ENCODE data around the gene LHX3.
"Not testable (repeated sequence)": the region's sequence is repeated elsewhere in the genome, so short reads cannot be mapped to it uniquely, and the experiment has no call there.

LHX3 gene

DNA sequence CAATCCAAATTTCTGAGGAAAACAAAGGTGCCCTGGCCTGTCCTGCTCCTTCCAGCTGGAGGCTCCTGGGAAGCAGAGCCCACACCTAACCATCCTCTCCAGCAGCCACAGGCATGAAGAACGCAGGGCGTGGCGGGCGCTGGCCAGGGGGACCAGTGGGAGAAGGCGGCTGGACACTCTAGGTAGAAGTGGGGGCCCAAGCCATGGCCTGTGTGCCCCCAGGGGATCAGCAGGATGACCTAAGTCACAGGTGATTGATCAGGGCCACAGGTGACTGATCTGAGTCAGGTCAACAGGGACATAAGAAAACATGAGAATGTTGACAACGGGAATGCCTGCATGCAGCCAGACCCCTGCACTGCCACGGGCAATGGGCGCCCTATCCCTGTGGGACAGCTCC lies 37.3 kb upstream of the LHX3 start:
- DNase-seq (ENCODE audit: low spot score) = no peak

DNA sequence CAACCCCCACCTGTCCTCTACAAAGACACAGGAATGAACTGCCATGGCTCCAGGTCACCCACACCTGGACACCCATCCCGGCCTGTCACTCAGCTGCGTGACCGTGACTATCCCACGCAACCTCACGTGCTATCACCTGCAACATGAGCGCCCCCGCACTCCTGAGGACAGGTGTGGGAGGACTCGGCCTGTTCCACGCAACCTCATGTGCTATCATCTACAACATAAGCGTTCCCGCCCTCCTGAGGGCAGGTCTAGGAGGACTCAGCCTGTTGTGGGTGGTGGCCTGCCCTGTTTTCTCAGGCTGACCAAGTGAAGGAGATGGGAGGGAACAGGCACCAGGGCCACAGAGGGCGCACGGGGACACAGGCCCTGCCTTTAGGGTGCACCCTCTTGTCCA lies 36.6 kb upstream of the LHX3 start:
- DNase-seq (ENCODE audit: low spot score) = no peak

DNA sequence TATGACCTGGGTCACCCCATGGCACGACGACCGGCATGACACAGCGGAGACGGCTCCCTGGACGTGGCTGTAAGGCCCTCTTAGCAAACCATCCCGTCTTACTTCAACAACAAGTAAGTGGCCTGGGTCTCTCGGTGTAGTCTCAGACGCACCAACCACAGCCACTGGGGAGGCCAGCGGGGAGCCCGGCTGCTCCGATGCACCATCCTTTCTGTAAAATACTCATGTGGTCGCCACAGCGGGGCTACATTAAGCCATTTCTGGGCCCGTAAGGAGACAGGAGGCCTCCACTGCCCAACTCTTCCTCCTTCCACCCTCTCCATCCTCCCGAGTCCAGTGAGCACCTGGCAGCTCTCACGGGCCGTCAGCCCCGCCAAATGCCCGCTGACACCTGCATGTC lies 36.0 kb upstream of the LHX3 start:
- no peak for DNase-seq (ENCODE audit: low spot score)

DNA sequence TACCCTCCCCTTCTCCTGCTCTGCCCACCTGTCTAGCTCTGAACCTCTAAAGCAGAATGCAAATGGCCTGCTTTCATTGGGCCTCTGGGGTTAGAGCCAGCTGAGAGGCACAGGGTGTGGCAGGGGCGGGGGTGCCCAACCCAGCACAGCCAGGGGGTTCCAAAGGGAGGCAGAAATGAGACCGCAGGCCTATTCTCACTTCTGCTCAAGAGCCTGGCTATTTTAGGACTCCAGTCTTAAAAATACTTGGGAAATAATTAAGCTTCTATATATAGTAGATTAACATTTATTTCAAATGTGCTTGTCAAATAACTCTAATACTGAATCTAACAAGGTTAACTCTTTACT lies 35.0 kb upstream of the LHX3 start:
- DNase-seq (ENCODE audit: low spot score) = no peak

DNA sequence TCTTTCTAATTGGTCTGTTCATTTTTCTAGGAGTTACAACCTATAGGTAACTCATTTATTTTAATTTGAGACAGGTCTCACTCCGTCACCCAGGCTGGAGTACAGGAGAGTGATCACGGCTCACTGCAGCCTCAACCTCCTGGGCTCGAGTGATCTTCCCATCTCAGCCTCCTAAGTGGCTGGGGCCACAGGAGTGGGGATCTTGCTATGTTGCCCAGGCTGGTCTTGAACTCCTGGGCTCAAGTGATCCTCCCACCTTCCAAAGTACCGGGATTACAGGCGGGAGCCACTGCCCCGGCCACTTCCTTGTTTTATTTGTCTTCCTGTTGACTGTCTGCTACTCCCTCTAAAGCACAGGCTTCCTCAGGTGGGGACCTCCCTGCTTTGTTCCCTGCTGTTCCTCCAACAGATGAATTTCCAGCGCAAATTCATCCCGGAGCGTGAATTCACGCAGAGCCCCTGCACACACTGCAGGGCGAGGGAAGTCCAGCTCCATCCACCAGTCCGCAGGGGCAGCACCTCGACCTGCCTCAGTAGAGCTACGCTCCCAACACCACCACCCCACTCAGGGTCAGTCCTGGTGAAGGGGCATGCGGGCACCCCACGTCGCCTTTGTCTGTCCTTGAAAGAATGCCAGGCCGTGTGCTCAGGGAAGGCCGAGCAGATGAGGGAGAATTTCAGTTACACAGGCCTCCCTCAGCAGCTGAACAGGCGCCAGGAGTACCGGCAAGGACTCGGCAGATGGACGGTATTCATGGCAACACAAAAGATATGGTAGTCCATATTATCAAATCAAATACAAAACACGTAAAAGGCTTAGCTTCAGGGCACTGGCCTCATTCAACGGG lies 34.4 kb upstream of the LHX3 start:
- DNase-seq (ENCODE audit: low spot score) = no peak

DNA sequence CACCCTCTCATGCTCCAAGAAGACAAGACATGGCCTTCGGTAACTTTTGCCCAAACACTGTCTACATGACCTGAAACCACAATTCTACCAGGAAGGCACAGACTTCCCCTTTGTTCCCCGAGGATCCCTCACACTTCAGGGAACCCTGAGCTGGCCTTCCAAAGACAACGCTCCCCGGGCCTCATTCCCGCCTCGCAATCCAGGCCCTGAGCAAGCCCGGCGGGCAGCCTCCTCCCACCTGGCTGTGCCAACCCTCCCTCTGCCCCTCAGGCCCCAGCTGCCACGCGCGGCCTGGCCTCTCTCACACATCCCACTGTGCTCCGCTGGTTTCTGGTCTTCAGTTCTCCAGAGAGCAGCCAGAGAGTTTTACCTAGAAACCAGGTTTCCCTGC lies 33.4 kb upstream of the LHX3 start:
- DNase-seq (ENCODE audit: low spot score) = no peak

DNA sequence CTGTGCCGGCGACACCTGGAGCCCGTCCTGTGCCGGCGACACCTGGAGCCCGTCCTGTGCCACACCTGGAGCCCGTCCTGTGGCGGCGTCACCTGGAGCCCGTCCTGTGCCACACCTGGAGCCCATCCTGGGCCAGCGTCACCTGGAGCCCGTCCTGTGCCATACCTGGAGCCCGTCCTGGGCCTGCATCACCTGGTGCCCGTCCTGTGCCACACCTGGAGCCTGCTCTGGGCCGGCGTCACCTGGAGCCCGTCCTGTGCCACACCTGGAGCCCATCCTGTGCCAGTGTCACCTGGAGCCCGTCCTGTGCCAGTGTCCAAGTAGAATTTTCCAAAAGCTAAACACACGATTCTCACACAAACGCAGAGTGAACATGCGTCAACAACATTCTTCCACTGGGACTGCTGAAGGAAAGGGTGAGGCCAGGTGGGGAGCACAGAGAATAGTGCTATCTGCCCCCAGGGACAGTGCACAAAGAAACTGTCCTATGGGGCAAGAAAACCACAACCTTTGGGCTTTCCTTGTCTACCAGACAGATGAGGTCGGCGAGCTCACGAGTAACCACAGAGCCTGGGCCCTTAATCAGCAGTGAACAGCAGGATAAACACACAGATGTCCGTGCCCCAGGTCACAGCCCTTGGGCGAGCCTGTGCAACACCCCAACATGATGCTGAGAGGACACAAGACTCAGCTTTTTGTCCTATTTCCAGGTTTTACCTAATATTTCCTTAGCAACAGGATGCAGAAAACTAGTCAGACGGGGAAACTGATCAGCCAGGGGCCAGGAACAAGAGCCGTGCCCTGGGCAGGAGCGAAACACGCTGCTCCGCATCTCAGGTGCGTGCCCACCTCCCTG lies 32.8 kb upstream of the LHX3 start:
- DNase-seq (ENCODE audit: low spot score) = no peak

DNA sequence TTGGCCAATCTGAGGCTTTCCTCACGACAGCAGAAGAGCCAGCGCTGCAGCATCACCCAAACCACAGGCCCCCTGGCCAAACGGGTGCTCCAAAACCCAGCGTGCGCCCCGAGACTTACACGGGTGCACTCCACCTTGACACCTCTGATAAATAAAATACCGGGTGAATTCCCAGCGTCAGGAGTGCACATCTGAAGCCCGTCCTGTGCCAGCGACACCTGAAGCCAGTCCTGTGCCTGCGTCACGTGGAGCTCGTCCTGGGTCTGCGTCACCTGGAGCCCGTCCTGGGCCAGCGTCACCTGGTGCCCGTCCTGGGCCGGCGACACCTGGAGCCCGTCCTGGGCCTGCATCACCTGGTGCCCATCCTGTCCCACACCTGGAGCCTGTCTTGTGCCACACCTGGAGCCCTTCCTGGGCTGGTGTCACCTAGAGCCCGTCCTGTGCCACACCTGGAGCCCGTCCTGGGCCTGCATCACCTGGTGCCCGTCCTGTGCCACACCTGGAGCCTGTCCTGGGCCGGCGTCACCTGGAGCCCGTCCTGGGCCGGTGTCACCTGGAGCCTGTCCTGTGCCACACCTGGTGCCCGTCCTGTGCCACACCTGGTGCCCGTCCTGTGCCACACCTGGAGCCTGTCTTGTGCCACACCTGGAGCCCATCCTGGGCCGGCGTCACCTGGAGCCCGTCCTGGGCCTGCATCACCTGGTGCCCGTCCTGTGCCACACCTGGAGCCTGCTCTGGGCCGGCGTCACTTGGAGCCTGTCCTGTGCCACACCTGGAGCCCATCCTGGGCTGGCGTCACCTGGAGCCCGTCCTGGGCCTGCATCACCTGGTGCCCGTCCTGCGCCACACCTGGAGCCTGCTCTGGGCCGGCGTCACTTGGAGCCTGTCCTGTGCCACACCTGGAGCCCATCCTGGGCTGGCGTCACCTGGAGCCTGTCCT lies 31.8 kb upstream of the LHX3 start:
- DNase-seq (ENCODE audit: low spot score) = not testable (repeated sequence)

DNA sequence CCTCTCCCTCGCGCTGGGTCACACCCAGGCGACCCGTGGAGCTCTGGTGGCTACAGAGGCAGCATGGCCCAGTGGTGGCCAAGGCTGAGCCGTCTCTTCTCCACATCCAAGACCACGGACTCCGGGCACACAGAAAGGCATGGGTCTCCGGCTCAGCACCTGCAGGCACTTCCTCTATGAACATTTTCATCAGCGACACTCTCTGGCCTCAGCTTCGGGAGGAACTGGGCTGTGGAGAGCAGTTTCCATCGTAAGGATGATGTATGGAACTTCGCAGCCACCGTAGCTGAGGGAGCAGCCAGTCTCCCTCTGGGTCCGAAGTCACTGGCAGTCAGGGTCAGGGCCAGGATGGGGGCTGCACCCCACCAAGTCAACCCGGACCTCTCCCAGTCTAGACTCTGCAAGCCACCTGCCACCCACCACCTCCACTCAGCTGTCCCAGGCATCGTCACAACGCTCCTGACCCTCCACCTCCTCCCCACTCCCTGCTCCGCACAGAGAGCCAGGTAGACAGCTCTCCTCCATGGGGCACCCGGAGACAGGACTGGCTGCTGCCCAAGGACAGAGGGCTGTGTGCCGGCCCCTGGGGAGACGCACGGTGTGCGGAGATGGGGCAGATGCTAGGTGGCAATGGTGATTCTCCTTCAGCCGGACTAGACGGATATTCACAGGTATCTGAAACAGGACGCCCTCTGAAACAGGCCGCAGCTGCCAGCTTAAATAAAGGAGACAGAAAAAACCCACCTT lies 31.0 kb upstream of the LHX3 start:
- no peak for DNase-seq (ENCODE audit: low spot score)

DNA sequence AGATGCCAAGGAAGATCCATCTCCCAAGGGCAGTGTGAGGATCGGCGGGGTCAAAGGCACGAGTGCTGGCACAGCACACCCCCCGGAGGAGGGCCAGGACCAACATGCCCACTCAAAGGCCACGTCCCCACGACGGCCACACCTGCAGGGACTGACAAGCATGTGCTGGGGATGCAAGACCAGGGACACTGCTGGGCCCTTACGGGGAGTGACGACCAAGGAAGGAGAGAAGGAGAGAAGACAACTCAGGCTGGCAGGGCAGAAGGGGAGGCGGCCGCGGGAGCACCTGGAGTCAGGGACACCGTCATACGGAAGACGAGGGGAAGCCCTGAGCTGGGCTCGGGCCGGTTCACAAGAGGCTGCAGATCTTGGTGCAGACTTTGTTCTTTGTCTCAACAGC lies 30.2 kb upstream of the LHX3 start:
- DNase-seq (ENCODE audit: low spot score) = no peak

DNA sequence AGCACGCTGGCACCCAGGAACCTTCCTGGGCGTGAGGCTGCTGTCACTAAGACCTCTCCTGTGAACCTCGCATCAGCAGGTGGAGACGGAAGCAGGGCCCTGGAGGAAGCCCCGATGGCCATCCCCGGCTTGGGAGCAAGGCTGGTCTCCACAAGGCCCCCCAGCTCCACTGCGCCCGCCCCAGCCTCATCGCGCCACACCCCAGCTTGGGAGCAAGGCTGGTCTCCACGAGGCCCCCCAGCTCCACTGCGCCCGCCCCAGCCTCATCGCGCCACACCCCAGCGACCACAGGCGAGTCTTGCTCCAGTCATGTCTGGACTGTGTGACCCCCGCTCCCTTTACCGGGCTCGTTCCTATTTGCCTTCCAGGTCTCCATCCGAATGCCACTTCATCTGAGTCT lies 29.7 kb upstream of the LHX3 start:
- no peak for DNase-seq (ENCODE audit: low spot score)

DNA sequence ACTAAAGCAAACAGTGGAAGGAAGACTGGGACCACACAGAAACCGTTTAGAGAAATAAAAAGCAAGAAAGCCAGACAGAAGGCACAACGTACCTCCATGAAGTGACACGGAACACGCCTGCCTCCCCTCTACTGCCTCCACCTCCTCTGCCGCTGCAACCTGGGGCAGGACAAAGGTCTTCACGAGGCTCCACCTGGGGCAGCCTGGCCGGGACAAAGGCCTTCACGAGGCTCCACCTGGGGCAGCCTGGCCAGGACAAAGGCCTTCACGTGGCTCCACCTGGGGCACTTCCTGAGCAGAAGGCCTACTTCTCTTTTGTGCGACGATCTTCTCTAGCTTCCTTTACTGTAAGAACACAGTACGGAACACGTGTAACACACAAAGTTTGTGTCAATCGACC lies 28.9 kb upstream of the LHX3 start:
- DNase-seq (ENCODE audit: low spot score) = no peak

DNA sequence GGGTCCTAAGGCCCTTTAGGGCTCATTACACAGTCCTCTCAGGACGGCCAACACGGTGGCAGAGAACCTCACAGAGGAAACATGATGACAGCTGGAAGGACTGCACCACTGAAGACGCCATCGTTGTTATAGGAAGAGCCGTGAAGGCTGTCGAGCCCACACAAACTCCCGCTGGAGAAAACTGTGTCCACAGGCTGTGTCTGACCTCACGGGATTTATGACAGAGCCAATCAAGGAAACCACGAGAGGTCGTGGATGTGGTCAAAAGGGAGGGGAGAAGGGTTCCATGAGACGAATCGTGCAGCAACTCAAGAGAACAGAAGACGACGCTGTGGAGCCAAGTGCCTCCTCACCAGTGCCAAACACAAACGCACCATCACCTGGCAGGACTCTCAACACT lies 28.5 kb upstream of the LHX3 start:
- DNase-seq (ENCODE audit: low spot score) = no peak

DNA sequence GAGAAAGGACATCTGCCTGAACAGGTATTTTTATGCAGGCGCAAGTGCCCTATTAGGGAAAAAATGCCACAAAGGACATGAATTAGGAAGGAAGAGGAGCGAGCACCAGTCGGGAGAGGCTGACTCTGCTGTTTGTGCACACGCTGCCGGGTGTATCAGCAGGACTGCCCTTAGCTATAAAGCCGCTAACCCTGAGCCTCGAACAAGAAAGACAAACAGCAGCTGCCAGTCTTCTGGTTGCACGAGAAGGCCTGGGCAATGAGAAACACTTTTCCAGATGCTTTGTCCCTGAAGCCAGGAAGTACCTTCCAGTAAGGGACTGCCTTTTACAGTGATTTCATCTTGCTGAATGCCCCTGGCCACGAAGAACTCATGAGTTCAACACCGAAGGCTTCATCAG lies 28.0 kb upstream of the LHX3 start:
- no peak for DNase-seq (ENCODE audit: low spot score)

DNA sequence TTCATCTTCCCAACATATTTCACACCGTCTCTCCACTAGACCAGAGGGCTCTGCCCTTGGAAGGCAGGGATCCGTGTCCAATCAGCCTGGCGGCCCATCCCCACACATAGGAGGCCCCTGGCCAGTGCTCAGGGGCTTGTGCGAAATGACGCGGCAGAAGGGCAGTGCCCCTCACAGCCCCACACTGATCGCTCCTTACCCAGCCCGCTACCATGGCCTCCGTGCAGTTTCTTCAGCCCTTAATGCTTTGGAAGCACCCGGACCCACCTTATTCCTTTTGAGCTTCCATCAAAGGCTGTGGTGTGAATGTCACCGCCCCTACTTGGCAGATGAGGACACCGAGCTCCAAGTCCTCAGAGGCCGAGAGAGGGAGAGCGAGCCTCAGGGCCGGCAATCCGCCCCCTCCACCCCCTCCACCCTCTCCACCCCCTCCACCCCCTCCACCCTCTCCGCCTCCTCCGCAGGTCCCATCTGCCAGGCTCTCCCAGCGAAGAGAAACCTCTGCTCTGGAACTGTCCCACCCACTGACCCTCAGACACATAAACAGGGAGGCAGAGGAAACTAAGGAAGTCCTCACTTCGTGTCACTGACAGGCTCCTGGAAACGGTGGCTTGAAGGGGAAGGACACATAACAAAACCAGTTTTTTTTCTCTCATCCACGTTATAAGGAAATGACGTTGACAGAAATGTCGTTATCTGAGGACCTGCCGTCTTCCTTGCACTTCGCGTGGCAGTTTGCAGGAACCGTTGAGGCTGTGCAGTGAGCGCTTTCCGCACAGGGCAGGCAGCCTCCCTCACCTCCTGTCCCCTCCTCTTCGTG lies 26.8 kb upstream of the LHX3 start:
- no peak for DNase-seq (ENCODE audit: low spot score)

DNA sequence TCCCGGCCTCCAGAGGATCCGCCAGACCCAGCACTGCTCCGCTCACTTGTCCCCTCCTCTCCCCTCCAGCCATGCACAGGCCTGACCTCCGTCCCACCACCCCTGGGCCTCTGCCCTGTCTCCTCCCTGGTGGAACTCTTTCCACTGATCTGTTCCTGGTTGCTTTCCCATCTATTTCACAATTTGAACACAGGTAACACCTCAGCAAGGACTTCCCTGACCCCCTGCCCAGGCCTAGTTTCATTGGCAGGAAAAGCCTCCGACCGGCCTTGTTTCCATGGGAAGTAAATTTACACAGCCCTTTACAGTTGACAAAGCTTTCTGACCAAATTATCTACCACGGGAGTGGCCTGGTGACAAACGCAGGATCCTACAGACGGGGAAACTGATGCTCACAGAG lies 25.8 kb upstream of the LHX3 start:
- no peak for DNase-seq (ENCODE audit: low spot score)

DNA sequence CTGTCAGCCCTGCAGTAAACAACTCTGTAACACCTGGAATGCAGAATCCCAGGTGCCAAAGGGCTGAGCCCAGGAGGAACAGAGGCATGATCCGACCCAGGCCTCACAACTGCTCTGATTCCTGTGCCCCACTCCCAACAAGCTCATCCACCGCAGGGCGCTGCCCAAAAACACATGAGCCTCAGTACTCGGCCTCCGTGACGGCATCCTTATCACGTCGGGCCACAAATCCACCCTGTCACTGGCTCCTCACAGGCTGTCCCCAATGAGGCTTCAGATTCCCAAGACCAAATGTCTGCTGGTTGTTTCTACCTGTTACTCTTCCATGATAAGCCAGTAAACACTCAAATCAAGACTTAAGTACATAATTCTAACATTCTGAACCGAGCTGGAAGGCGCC lies 25.4 kb upstream of the LHX3 start:
- no peak for DNase-seq (ENCODE audit: low spot score)

DNA sequence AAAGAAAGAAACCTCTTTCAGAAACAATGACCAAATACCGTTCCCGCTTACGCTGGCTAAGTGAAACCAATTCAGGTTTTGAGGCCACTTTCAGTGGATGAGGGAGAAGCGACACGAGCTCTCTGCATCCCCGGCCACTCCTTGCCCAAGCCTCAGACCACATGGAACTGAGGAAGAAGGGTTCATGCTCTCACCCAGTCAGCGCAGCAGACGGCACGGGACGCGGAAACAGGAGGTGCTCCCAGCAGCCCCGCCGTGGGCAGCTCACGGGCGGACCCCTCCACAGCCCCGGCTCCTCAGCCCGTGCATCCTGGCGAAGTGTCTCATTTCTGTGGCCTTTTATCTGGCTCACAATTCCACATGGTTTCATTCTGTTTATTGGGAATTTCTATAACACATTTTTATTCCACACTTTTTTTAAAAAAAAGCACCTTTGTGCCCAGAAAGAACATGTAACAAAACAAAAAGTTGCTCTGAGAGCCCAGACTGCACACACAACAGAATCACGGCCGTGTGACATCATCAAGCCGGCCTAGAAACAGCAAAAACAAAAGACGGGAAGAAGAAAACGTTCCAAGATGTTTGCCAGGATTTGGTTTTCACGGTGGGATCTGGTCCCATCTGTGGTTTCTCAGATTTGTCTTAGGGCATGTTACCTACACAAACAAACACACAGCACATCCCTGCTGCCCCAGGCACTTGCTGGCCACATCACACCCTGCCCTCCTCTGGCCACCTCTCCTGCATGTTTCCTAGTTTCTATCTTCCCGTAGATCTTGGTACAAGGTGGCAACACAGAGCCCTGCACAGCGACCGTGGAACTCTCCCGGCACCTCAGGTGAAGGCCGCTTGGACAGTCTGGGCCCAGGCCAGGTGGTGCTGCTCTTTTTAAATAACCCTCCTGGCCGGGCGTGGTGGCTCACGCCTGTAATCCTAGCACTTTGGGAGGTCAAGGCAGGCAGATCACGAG lies 24.5 kb upstream of the LHX3 start:
- no peak for DNase-seq (ENCODE audit: low spot score)
